Trophoblast cell (in vitro differentiated cells and primary cell): ENCODE measurements around the gene CHURC1.

ENCODE experiments used
- DNase-seq, 2 donors: peaks; one replicate each; pipeline ENCODE4 v3.0.0-alpha.2; 2016
- H2AFZ ChIP-seq: 2 replicates; pipeline ENCODE4 v1.6.1; 2013; ENCODE audit warnings: low read length, moderate library complexity, mild to moderate bottlenecking; ENCODE audit not compliant: insufficient read depth, poor library complexity
- H2AK5ac ChIP-seq: 2 replicates; pipeline ENCODE4 v1.6.1; 2013; ENCODE audit warnings: mild to moderate bottlenecking, low read length
- H2BK120ac ChIP-seq: 2 replicates; pipeline ENCODE4 v1.6.1; 2013; ENCODE audit warnings: low read length, mild to moderate bottlenecking, moderate library complexity; ENCODE audit not compliant: insufficient read depth, poor library complexity
- H2BK12ac ChIP-seq: 2 replicates; pipeline ENCODE4 v1.6.1; 2013; ENCODE audit warnings: mild to moderate bottlenecking, low read length, moderate library complexity
- H2BK5ac ChIP-seq: 2 replicates; pipeline ENCODE4 v1.6.1; 2013; ENCODE audit warnings: low read length, low read depth, moderate library complexity, mild to moderate bottlenecking; ENCODE audit not compliant: poor library complexity
- H3K14ac ChIP-seq: 2 replicates; pipeline ENCODE4 v1.6.1; 2013; ENCODE audit warnings: mild to moderate bottlenecking, low read length
- H3K18ac ChIP-seq: 2 replicates; pipeline ENCODE4 v1.6.1; 2013; ENCODE audit warnings: mild to moderate bottlenecking, low read length
- H3K23ac ChIP-seq: 2 replicates; pipeline ENCODE4 v1.6.1; 2013; ENCODE audit warnings: low read length
- H3K27ac ChIP-seq: 2 replicates; pipeline ENCODE4 v1.5.1; 2013; ENCODE audit warnings: low read depth, mild to moderate bottlenecking, inconsistent platforms, low read length, moderate library complexity
- H3K27me3 ChIP-seq: 2 replicates; pipeline ENCODE4 v1.6.1; 2013; ENCODE audit warnings: inconsistent platforms, mild to moderate bottlenecking, low read length, moderate library complexity; ENCODE audit not compliant: insufficient read depth
- H3K36me3 ChIP-seq, 2 experiments: 1 replicate in 1 of 2; 2 replicates in 1 of 2; pipeline ENCODE4 v1.6.1; 2013; ENCODE audit warnings: low read length in 2 of 2, mild to moderate bottlenecking in 2 of 2, moderate library complexity in 1 of 2; ENCODE audit not compliant: insufficient read depth in 2 of 2, control insufficient read depth in 1 of 2
- H3K4ac ChIP-seq: 2 replicates; pipeline ENCODE4 v1.6.1; 2013; ENCODE audit warnings: low read depth, mild to moderate bottlenecking, low read length, moderate library complexity
- H3K4me1 ChIP-seq, 2 experiments: 1 replicate in 1 of 2; 2 replicates in 1 of 2; pipeline ENCODE4 v1.6.1; 2013; ENCODE audit warnings: low read length in 2 of 2, mild to moderate bottlenecking in 2 of 2, moderate library complexity in 1 of 2; ENCODE audit not compliant: insufficient read depth in 2 of 2, control insufficient read depth in 1 of 2
- H3K4me2 ChIP-seq: 2 replicates; pipeline ENCODE4 v1.6.1; 2013; ENCODE audit warnings: inconsistent platforms, mild to moderate bottlenecking, low read length, moderate library complexity
- H3K4me3 ChIP-seq: 2 replicates; pipeline ENCODE4 v1.5.1; 2013; ENCODE audit warnings: mild to moderate bottlenecking, low read depth, low read length, inconsistent platforms
- H3K79me1 ChIP-seq: one replicate; pipeline ENCODE4 v1.6.1; 2013; ENCODE audit warnings: low read length
- H3K79me2 ChIP-seq: 2 replicates; pipeline ENCODE4 v1.6.1; 2013; ENCODE audit warnings: low read length, mild to moderate bottlenecking; ENCODE audit not compliant: control insufficient read depth, insufficient read depth, poor library complexity
- H3K9ac ChIP-seq: 2 replicates; pipeline ENCODE4 v1.6.1; 2013; ENCODE audit warnings: mild to moderate bottlenecking, low read length
- H3K9me3 ChIP-seq: 2 replicates; pipeline ENCODE4 v1.6.1; 2013; ENCODE audit warnings: low read depth, mild to moderate bottlenecking, control low read depth, inconsistent platforms, low read length; ENCODE audit not compliant: insufficient read depth
- H4K12ac ChIP-seq: 2 replicates; pipeline ENCODE4 v1.6.1; 2013; ENCODE audit warnings: low read depth, mild to moderate bottlenecking, low read length, moderate library complexity
- H4K8ac ChIP-seq: 2 replicates; pipeline ENCODE4 v1.6.1; 2013; ENCODE audit warnings: low read depth, mild to moderate bottlenecking, low read length, moderate library complexity
- H4K91ac ChIP-seq: one replicate; pipeline ENCODE4 v1.6.1; 2013; ENCODE audit warnings: low read depth, mild to moderate bottlenecking, low read length, moderate library complexity
- WGBS: extraction: QIAGEN DNeasy Blood & Tissue Kit; methylation state at CpG from one replicate; pipeline ENCODE4 v1.1.7; 2013; ENCODE audit warnings: missing lambda C conversion rate; ENCODE audit not compliant: insufficient read length, insufficient coverage; ENCODE audit errors: extremely low coverage; 5-methylcytosine and 5-hydroxymethylcytosine counted together

Gene CHURC1

DNA sequence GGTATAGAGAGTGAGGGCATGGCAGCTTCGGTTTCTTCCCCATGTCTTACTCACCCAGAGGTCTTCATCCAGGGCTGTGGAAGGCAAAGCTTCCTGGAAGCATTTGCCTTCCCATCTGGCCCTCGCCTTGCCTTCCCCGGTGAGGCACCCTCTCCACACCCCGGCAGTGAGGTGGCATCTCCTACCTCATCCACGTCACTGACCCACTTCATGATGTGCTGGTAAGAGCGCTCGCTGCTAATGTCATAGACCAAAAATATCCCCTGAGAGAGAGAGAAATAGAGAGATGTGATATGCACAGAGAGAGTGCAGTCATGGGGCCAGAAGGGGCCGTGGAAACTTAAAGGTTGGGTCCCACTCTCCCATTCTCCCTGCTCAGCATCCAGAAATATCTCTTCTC, 36.6 kb downstream of the CHURC1 start:
- no peak overlapping the region for H2AFZ ChIP-seq
- H3K9me3 ChIP-seq: no peaks in the 10 kb centered on the region
- H3K79me1 ChIP-seq: no peaks in the 10 kb centered on the region
- H2BK12ac ChIP-seq: no peak overlapping the region
- DNase-seq: no peak
- no peak overlapping the region for H3K4me2 ChIP-seq
- H4K91ac ChIP-seq: no peak overlapping the region
- no peak overlapping the region for H4K8ac ChIP-seq
- H3K18ac ChIP-seq: no peak overlapping the region
- no peak overlapping the region for H4K12ac ChIP-seq
- no peaks in the 10 kb centered on the region for H3K27me3 ChIP-seq
- H3K4ac ChIP-seq: no peak overlapping the region
- no peak overlapping the region for H3K14ac ChIP-seq
- WGBS: no CpG with 5 or more reads among the region's 8 CpGs
- H2AK5ac ChIP-seq: no peak overlapping the region
- no peak overlapping the region for H3K4me3 ChIP-seq
- no peaks in the 10 kb centered on the region for H3K4me1 ChIP-seq
- H2BK120ac ChIP-seq: no peak overlapping the region
- no peak overlapping the region for H3K27ac ChIP-seq
- H3K9ac ChIP-seq: no peak overlapping the region
- no peaks in the 10 kb centered on the region for H3K79me2 ChIP-seq
- H3K23ac ChIP-seq: no peak overlapping the region
- H2BK5ac ChIP-seq: no peak overlapping the region
- peaks cover 37 to 40% of the 10 kb centered on the region in 2 experiments for H3K36me3 ChIP-seq

- H3K4me2 ChIP-seq: no peak overlapping the region
- no peak overlapping the region for H2BK120ac ChIP-seq
- H2AFZ ChIP-seq: no peak overlapping the region
- no peak overlapping the region for H3K9ac ChIP-seq
- H3K36me3 ChIP-seq: peaks cover 37 to 40% of the 10 kb centered on the region in 2 experiments
- no peaks in the 10 kb centered on the region for H3K4me1 ChIP-seq
- H4K8ac ChIP-seq: no peak overlapping the region
- H3K27ac ChIP-seq: no peak overlapping the region
- H2BK12ac ChIP-seq: no peak overlapping the region
- H3K14ac ChIP-seq: no peak overlapping the region
- H3K18ac ChIP-seq: no peak overlapping the region
- H4K12ac ChIP-seq: no peak overlapping the region
- no CpG with 5 or more reads among the region's 8 CpGs for WGBS
- no peak overlapping the region for H3K23ac ChIP-seq
- no peak overlapping the region for H3K4me3 ChIP-seq
- H4K91ac ChIP-seq: no peak overlapping the region
- no peaks in the 10 kb centered on the region for H3K27me3 ChIP-seq
- DNase-seq: no peak
- no peaks in the 10 kb centered on the region for H3K79me1 ChIP-seq
- no peak overlapping the region for H3K4ac ChIP-seq
- no peak overlapping the region for H2BK5ac ChIP-seq
- no peaks in the 10 kb centered on the region for H3K79me2 ChIP-seq
- H3K9me3 ChIP-seq: no peaks in the 10 kb centered on the region
- no peak overlapping the region for H2AK5ac ChIP-seq
Observed at GRCh38 chr14:64951291-64951690, 37.0 kb downstream of the CHURC1 start.

DNA sequence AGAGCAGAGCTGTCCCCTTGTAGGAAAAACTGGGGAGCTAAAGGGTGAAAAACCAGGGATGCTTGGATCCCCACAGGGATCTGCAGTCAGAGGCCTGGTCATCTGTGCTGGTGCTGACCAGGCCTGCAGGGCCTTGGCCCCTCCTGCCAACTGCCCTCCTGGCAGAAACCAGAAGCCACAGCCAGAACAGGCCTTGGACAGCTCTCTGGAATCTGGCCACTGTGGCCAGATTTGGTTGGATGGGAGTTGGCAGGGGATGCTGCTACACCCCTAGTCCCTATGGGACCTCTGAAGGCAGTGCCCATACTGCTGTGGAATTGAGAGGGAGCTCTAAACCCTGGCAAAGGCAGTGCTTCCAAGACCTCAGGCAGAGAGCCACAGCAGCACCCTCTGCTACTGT, 37.5 kb downstream of the CHURC1 start:
- no peak overlapping the region for H2BK12ac ChIP-seq
- H3K9ac ChIP-seq: no peak overlapping the region
- H4K91ac ChIP-seq: no peak overlapping the region
- no peak for DNase-seq
- H3K23ac ChIP-seq: no peak overlapping the region
- H3K36me3 ChIP-seq: peaks cover 36 to 40% of the 10 kb centered on the region in 2 experiments
- no peak overlapping the region for H2AFZ ChIP-seq
- no peak overlapping the region for H3K4ac ChIP-seq
- no peak overlapping the region for H2AK5ac ChIP-seq
- H2BK5ac ChIP-seq: no peak overlapping the region
- no peaks in the 10 kb centered on the region for H3K4me1 ChIP-seq
- H3K9me3 ChIP-seq: no peaks in the 10 kb centered on the region
- no peaks in the 10 kb centered on the region for H3K79me2 ChIP-seq
- no peak overlapping the region for H4K8ac ChIP-seq
- H3K14ac ChIP-seq: no peak overlapping the region
- no peak overlapping the region for H3K18ac ChIP-seq
- H3K4me3 ChIP-seq: no peak overlapping the region
- H3K4me2 ChIP-seq: no peak overlapping the region
- H2BK120ac ChIP-seq: no peak overlapping the region
- no peak overlapping the region for H3K27ac ChIP-seq
- H3K27me3 ChIP-seq: no peaks in the 10 kb centered on the region
- H4K12ac ChIP-seq: no peak overlapping the region
- no peaks in the 10 kb centered on the region for H3K79me1 ChIP-seq

- Histone ChIP-seq H3K27ac (no peak overlapping the region), H4K12ac (no peak overlapping the region), H3K14ac (no peak overlapping the region), H4K91ac (no peak overlapping the region), H3K4me3 (no peak overlapping the region), H3K79me1 (no peaks in the 10 kb centered on the region), H3K18ac (no peak overlapping the region), H3K4me2 (no peak overlapping the region), H3K27me3 (no peaks in the 10 kb centered on the region), H3K9ac (no peak overlapping the region), H3K4me1 (no peaks in the 10 kb centered on the region), H2AFZ (no peak overlapping the region), H3K9me3 (no peaks in the 10 kb centered on the region), H2AK5ac (no peak overlapping the region), H2BK120ac (no peak overlapping the region), H3K36me3 (peaks cover 28 to 32% of the 10 kb centered on the region in 2 experiments), H3K79me2 (no peaks in the 10 kb centered on the region), H2BK12ac (no peak overlapping the region), H4K8ac (no peak overlapping the region), H3K4ac (no peak overlapping the region), H3K23ac (no peak overlapping the region), H2BK5ac (no peak overlapping the region)
- no peak for DNase-seq
- WGBS: no CpG with 5 or more reads among the region's 7 CpGs
Observed at GRCh38 chr14:64952598-64953309, 38.5 kb downstream of the CHURC1 start.
